ENCODE results near the gene LAMA3. TPM values are rescaled to one million over a fixed set of nuclear protein-coding genes. Genes with fewer than 3 reads are reported as not detected.

LAMA3 gene
- total and polyA plus RNA-seq, 2 donors (not counting 3 experiments of a cell fraction or from before 2014, with no cell fraction given) = 2.6 to 12.3 TPM

DNA sequence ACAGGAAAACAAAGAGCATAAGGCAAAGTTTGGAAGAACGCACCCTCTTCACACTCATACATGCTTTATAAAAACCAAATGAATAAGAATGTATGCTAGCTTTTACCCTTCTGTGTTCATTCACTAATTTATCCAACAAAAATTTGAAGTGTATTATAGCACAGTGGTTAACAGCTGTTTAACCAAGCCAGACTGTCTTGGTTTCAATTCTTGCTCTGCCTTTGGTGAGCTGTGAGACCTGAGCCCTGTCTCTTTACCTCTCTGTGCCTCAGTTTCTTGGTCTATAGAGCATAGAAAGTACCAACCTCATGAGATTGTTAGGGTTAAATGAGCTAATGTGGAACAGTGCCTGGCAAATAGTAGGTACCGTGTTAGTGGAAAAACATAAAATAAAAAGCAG lies 220.8 kb downstream of the LAMA3 start:
- ChIA-PET CTCF (interaction anchor here (1.2 to 1.4 kb wide), 2 partner anchors 8 to 9 kb away, joined by 3 to 5 read pairs; no protein-coding TSS in a partner anchor), POLR2A (no interaction called here)
- Histone ChIP-seq H3K4me2 (ENCODE audit: insufficient read depth, low read length) (no peak overlapping the region), H3K9me3 (replicated peaks; ENCODE audit: control insufficient read depth, insufficient read depth, low read length) (no peaks in the 10 kb centered on the region), H3K9ac (replicated peaks; ENCODE audit: extremely low read depth, insufficient read depth, low read length) (no peak overlapping the region), H3K36me3 (ENCODE audit: control insufficient read depth in 2 of 2, extremely low read depth in 1 of 2, insufficient read depth in 2 of 2, low read length in 2 of 2) (peaks cover 0 to 3% of the 10 kb centered on the region in 2 experiments), H2AFZ (ENCODE audit: low read depth, low read length) (no peak overlapping the region), H3K27me3 (ENCODE audit: control insufficient read depth in 2 of 2, insufficient read depth in 2 of 2, low read length in 2 of 2) (no peaks in the 10 kb centered on the region), H3K4me3 (replicated peaks in 1 of 3; ENCODE audit: insufficient read depth in 1 of 3, low read depth in 1 of 3, low read length in 3 of 3) (no peak overlapping the region), H3K4me1 (ENCODE audit: control insufficient read depth, extremely low read depth, insufficient read depth, low read length) (peaks cover 7% of the 10 kb centered on the region), H3K79me2 (ENCODE audit: control insufficient read depth, insufficient read depth, low read length) (no peaks in the 10 kb centered on the region), H3K9me1 (replicated peaks; ENCODE audit: control insufficient read depth, extremely low read depth, insufficient read depth, low read length) (no peaks in the 10 kb centered on the region), H3K27ac (ENCODE audit: insufficient read depth, low read depth, low read length) (no peak overlapping the region), H4K20me1 (replicated peaks; ENCODE audit: control insufficient read depth, extremely low read depth, insufficient read depth, low read length) (no peaks in the 10 kb centered on the region)
- BruUV-seq (replicated peaks) = no TSS peak
- DNase-seq (ENCODE audit: low read depth, low spot score) = no peak
- TF ChIP-seq, protein P1, sequence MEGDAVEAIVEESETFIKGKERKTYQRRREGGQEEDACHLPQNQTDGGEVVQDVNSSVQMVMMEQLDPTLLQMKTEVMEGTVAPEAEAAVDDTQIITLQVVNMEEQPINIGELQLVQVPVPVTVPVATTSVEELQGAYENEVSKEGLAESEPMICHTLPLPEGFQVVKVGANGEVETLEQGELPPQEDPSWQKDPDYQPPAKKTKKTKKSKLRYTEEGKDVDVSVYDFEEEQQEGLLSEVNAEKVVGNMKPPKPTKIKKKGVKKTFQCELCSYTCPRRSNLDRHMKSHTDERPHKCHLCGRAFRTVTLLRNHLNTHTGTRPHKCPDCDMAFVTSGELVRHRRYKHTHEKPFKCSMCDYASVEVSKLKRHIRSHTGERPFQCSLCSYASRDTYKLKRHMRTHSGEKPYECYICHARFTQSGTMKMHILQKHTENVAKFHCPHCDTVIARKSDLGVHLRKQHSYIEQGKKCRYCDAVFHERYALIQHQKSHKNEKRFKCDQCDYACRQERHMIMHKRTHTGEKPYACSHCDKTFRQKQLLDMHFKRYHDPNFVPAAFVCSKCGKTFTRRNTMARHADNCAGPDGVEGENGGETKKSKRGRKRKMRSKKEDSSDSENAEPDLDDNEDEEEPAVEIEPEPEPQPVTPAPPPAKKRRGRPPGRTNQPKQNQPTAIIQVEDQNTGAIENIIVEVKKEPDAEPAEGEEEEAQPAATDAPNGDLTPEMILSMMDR (IDR thresholded peaks at IDR 0.05; ENCODE audit: extremely low read depth in 1 of 2, insufficient read depth in 1 of 2, low read depth in 1 of 2, low read length in 2 of 2) = no peak
- TF ChIP-seq POLR2AphosphoS5 (IDR thresholded peaks at IDR 0.05; ENCODE audit: insufficient read depth, low read depth, low read length) = no peak
- intact Hi-C loops (cut with micrococcal nuclease) (loop anchor here (10.0 kb wide), 1 partner anchor 395 kb away; no protein-coding TSS in a partner anchor), dilution Hi-C loops (cut with MboI; ENCODE audit: extremely low pct_ligation_motif_present, low sequenced_read_pairs) (no loop called here)
- FAIRE-seq = no peak

DNA sequence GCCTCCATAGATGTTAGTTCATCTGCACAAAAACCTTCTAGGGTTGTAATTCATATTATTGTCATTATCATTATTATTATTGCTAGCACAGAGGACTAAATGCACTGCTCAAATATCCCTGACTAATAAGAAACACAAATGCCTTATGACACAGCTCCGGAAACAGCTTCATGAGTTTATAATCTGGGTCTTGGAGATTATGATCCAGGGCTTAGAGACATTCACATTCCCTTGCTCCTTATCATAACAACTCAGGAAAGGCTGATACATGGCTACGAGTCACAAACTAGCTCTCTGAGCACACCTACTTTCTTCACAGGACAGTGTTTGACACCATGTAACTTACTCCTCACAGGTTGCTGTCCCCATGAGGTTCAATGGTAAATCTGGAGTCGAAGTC lies 223.1 kb downstream of the LAMA3 start:
- Histone ChIP-seq H3K4me2 (ENCODE audit: insufficient read depth, low read length) (no peak overlapping the region), H3K27ac (ENCODE audit: insufficient read depth, low read depth, low read length) (peak overlapping the region; percentile 25), H2AFZ (ENCODE audit: low read depth, low read length) (no peak overlapping the region), H3K4me1 (ENCODE audit: control insufficient read depth, extremely low read depth, insufficient read depth, low read length) (peaks cover 7% of the 10 kb centered on the region), H4K20me1 (replicated peaks; ENCODE audit: control insufficient read depth, extremely low read depth, insufficient read depth, low read length) (no peaks in the 10 kb centered on the region), H3K9me3 (replicated peaks; ENCODE audit: control insufficient read depth, insufficient read depth, low read length) (no peaks in the 10 kb centered on the region), H3K79me2 (ENCODE audit: control insufficient read depth, insufficient read depth, low read length) (no peaks in the 10 kb centered on the region), H3K27me3 (ENCODE audit: control insufficient read depth in 2 of 2, insufficient read depth in 2 of 2, low read length in 2 of 2) (no peaks in the 10 kb centered on the region), H3K4me3 (replicated peaks in 1 of 3; ENCODE audit: insufficient read depth in 1 of 3, low read depth in 1 of 3, low read length in 3 of 3) (no peak overlapping the region), H3K36me3 (ENCODE audit: control insufficient read depth in 2 of 2, extremely low read depth in 1 of 2, insufficient read depth in 2 of 2, low read length in 2 of 2) (peaks cover 0 to 3% of the 10 kb centered on the region in 2 experiments), H3K9ac (replicated peaks; ENCODE audit: extremely low read depth, insufficient read depth, low read length) (no peak overlapping the region), H3K9me1 (replicated peaks; ENCODE audit: control insufficient read depth, extremely low read depth, insufficient read depth, low read length) (no peaks in the 10 kb centered on the region)
- ChIA-PET CTCF (interaction anchor here (0.6 to 2.4 kb wide), 5 partner anchors 8 to 209 kb away, joined by 3 to 13 read pairs (median 3); no protein-coding TSS in a partner anchor), POLR2A (no interaction called here)
- TF ChIP-seq MYC (IDR thresholded peaks at IDR 0.05; ENCODE audit: low read depth, low read length) = no peak
- no peak for TF ChIP-seq EZH2 (IDR thresholded peaks at IDR 0.05; ENCODE audit: borderline replicate concordance, low read depth, low read length, severe bottlenecking)
- peak; percentile 56 for TF ChIP-seq JUN (IDR thresholded peaks at IDR 0.05; ENCODE audit: borderline replicate concordance, insufficient read depth, insufficient read length, low read depth)
- TF ChIP-seq FOS (IDR thresholded peaks at IDR 0.05; ENCODE audit: borderline replicate concordance, insufficient read depth, low read length) = peak; percentile 77
- peak; percentile 41 for TF ChIP-seq POLR2A (IDR thresholded peaks at IDR 0.05; ENCODE audit: low read depth, low read length)
- TF ChIP-seq, protein P2, sequence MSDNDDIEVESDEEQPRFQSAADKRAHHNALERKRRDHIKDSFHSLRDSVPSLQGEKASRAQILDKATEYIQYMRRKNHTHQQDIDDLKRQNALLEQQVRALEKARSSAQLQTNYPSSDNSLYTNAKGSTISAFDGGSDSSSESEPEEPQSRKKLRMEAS (IDR thresholded peaks at IDR 0.05; ENCODE audit: insufficient read depth, insufficient read length) = no peak
- peak; percentile 94 for TF ChIP-seq GATA2 (IDR thresholded peaks at IDR 0.05; ENCODE audit: insufficient read depth, insufficient read length, low read depth, low read length)
- peak; percentile 62 for TF ChIP-seq POLR2AphosphoS5 (IDR thresholded peaks at IDR 0.05; ENCODE audit: insufficient read depth, low read depth, low read length)
- TF ChIP-seq, protein P1 (IDR thresholded peaks at IDR 0.05; ENCODE audit: extremely low read depth in 1 of 2, insufficient read depth in 1 of 2, low read depth in 1 of 2, low read length in 2 of 2) = no peak
- dilution Hi-C loops (cut with MboI; ENCODE audit: extremely low pct_ligation_motif_present, low sequenced_read_pairs) = no loop called here
- FAIRE-seq = peak; percentile 81
- intact Hi-C loops (cut with micrococcal nuclease) = loop anchor here (1.0 to 10.0 kb wide), 2 partner anchors 59 to 398 kb away; no protein-coding TSS in a partner anchor
- DNase-seq (ENCODE audit: low read depth, low spot score) = peak; percentile 83
- BruUV-seq (replicated peaks) = no TSS peak

Data from endothelial cell of umbilical vein (primary cell).